ENCODE results near the gene PPP2R5C. TPM values are rescaled to one million over a fixed set of nuclear protein-coding genes. Genes with fewer than 3 reads are reported as not detected.
A peak's percentile ranks its signal among the peaks of the same experiment; 100 is the strongest.

PPP2R5C gene
- total and polyA plus RNA-seq, 2 donors = 144 to 175 TPM

GRCh38 chr14:101934601-101935150 lies 173.2 kb downstream of the PPP2R5C start:
- H3K27ac ChIP-seq (ENCODE audit: low read depth in 1 of 2, low read length in 1 of 2) = no peak overlapping the region
- no peaks in the 10 kb centered on the region for H3K36me3 ChIP-seq (ENCODE audit: control insufficient read depth in 2 of 2, insufficient read depth in 2 of 2, low read length in 1 of 2)
- WGBS = 95% methylated on average over 14 of the region's 14 CpGs
- no peak for DNase-seq (ENCODE audit: low read depth in 6 of 9, low spot score in 9 of 9)
- peaks cover 0 to 10% of the 10 kb centered on the region in 2 donors for H3K27me3 ChIP-seq (ENCODE audit: control insufficient read depth in 2 of 2, insufficient read depth in 1 of 2, low read length in 1 of 2)
- H3K9me3 ChIP-seq (ENCODE audit: control insufficient read depth in 2 of 2, insufficient read depth in 1 of 2, low read length in 1 of 2) = no peaks in the 10 kb centered on the region
- H3K4me1 ChIP-seq (ENCODE audit: control insufficient read depth in 2 of 2, insufficient read depth in 2 of 2, low read length in 2 of 2) = no peaks in the 10 kb centered on the region
- no peak overlapping the region for H3K4me3 ChIP-seq (ENCODE audit: low read length in 2 of 2)

GRCh38 chr14:101937926-101938767 lies 176.6 kb downstream of the PPP2R5C start:
- 70% methylated on average over 13 of the region's 13 CpGs for WGBS
- Histone ChIP-seq H3K4me3 (ENCODE audit: low read length in 2 of 2) (no peak overlapping the region), H3K4me1 (ENCODE audit: control insufficient read depth in 2 of 2, insufficient read depth in 2 of 2, low read length in 2 of 2) (no peaks in the 10 kb centered on the region), H3K27ac (ENCODE audit: low read depth in 1 of 2, low read length in 1 of 2) (no peak overlapping the region), H3K27me3 (ENCODE audit: control insufficient read depth in 2 of 2, insufficient read depth in 1 of 2, low read length in 1 of 2) (peaks cover 3 to 17% of the 10 kb centered on the region in 2 donors), H3K9me3 (ENCODE audit: control insufficient read depth in 2 of 2, insufficient read depth in 1 of 2, low read length in 1 of 2) (no peaks in the 10 kb centered on the region), H3K36me3 (ENCODE audit: control insufficient read depth in 2 of 2, insufficient read depth in 2 of 2, low read length in 1 of 2) (no peaks in the 10 kb centered on the region)
- DNase-seq (ENCODE audit: low read depth in 6 of 9, low spot score in 9 of 9) = no peak

GRCh38 chr14:101939646-101940170 lies 178.2 kb downstream of the PPP2R5C start:
- no peak overlapping the region for H3K27ac ChIP-seq (ENCODE audit: low read depth in 1 of 2, low read length in 1 of 2)
- 84% methylated on average over 5 of the region's 5 CpGs for WGBS
- H3K36me3 ChIP-seq (ENCODE audit: control insufficient read depth in 2 of 2, insufficient read depth in 2 of 2, low read length in 1 of 2) = no peaks in the 10 kb centered on the region
- H3K27me3 ChIP-seq (ENCODE audit: control insufficient read depth in 2 of 2, insufficient read depth in 1 of 2, low read length in 1 of 2) = peaks cover 3 to 28% of the 10 kb centered on the region in 2 donors
- no peak for DNase-seq (ENCODE audit: low read depth in 6 of 9, low spot score in 9 of 9)
- no peak overlapping the region for H3K4me3 ChIP-seq (ENCODE audit: low read length in 2 of 2)
- H3K9me3 ChIP-seq (ENCODE audit: control insufficient read depth in 2 of 2, insufficient read depth in 1 of 2, low read length in 1 of 2) = no peaks in the 10 kb centered on the region
- no peaks in the 10 kb centered on the region for H3K4me1 ChIP-seq (ENCODE audit: control insufficient read depth in 2 of 2, insufficient read depth in 2 of 2, low read length in 2 of 2)

GRCh38 chr14:101944451-101944850 lies 182.9 kb downstream of the PPP2R5C start:
- Histone ChIP-seq H3K27me3 (ENCODE audit: control insufficient read depth in 2 of 2, insufficient read depth in 1 of 2, low read length in 1 of 2) (peaks cover 3 to 40% of the 10 kb centered on the region in 2 donors), H3K9me3 (ENCODE audit: control insufficient read depth in 2 of 2, insufficient read depth in 1 of 2, low read length in 1 of 2) (peaks cover 0 to 4% of the 10 kb centered on the region in 2 donors), H3K4me1 (ENCODE audit: control insufficient read depth in 2 of 2, insufficient read depth in 2 of 2, low read length in 2 of 2) (peaks cover 11 to 16% of the 10 kb centered on the region in 2 donors), H3K27ac (ENCODE audit: low read depth in 1 of 2, low read length in 1 of 2) (no peak overlapping the region), H3K36me3 (ENCODE audit: control insufficient read depth in 2 of 2, insufficient read depth in 2 of 2, low read length in 1 of 2) (no peaks in the 10 kb centered on the region), H3K4me3 (ENCODE audit: low read length in 2 of 2) (no peak overlapping the region)
- WGBS = 79% methylated on average over 5 of the region's 5 CpGs
- no peak for DNase-seq (ENCODE audit: low read depth in 6 of 9, low spot score in 9 of 9)

- H3K4me1 ChIP-seq (ENCODE audit: control insufficient read depth in 2 of 2, insufficient read depth in 2 of 2, low read length in 2 of 2) = peaks cover 11 to 16% of the 10 kb centered on the region in 2 donors
- no peak for DNase-seq (ENCODE audit: low read depth in 6 of 9, low spot score in 9 of 9)
- H3K9me3 ChIP-seq (ENCODE audit: control insufficient read depth in 2 of 2, insufficient read depth in 1 of 2, low read length in 1 of 2) = peaks cover 0 to 4% of the 10 kb centered on the region in 2 donors
- no peak overlapping the region for H3K27ac ChIP-seq (ENCODE audit: low read depth in 1 of 2, low read length in 1 of 2)
- 23% methylated on average over 5 of the region's 5 CpGs for WGBS
- H3K4me3 ChIP-seq (ENCODE audit: low read length in 2 of 2) = no peak overlapping the region
- H3K36me3 ChIP-seq (ENCODE audit: control insufficient read depth in 2 of 2, insufficient read depth in 2 of 2, low read length in 1 of 2) = no peaks in the 10 kb centered on the region
- peaks cover 3 to 40% of the 10 kb centered on the region in 2 donors for H3K27me3 ChIP-seq (ENCODE audit: control insufficient read depth in 2 of 2, insufficient read depth in 1 of 2, low read length in 1 of 2)
Observed at GRCh38 chr14:101945171-101945570, 183.7 kb downstream of the PPP2R5C start.

- peaks cover 11 to 16% of the 10 kb centered on the region in 2 donors for H3K4me1 ChIP-seq (ENCODE audit: control insufficient read depth in 2 of 2, insufficient read depth in 2 of 2, low read length in 2 of 2)
- H3K36me3 ChIP-seq (ENCODE audit: control insufficient read depth in 2 of 2, insufficient read depth in 2 of 2, low read length in 1 of 2) = no peaks in the 10 kb centered on the region
- H3K27me3 ChIP-seq (ENCODE audit: control insufficient read depth in 2 of 2, insufficient read depth in 1 of 2, low read length in 1 of 2) = peaks cover 2 to 37% of the 10 kb centered on the region in 2 donors
- 10% methylated on average over 8 of the region's 8 CpGs for WGBS
- H3K4me3 ChIP-seq (ENCODE audit: low read length in 2 of 2) = peak overlapping the region; percentile 71 to 89
- peak overlapping the region; percentile 87 to 91 for H3K27ac ChIP-seq (ENCODE audit: low read depth in 1 of 2, low read length in 1 of 2)
- peaks cover 0 to 4% of the 10 kb centered on the region in 2 donors for H3K9me3 ChIP-seq (ENCODE audit: control insufficient read depth in 2 of 2, insufficient read depth in 1 of 2, low read length in 1 of 2)
- no peak for DNase-seq (ENCODE audit: low read depth in 6 of 9, low spot score in 9 of 9)
Observed at GRCh38 chr14:101947577-101947903, 186.0 kb downstream of the PPP2R5C start.

- H3K9me3 ChIP-seq (ENCODE audit: control insufficient read depth in 2 of 2, insufficient read depth in 1 of 2, low read length in 1 of 2) = peaks cover 0 to 4% of the 10 kb centered on the region in 2 donors
- peak overlapping the region; percentile 71 to 89 for H3K4me3 ChIP-seq (ENCODE audit: low read length in 2 of 2)
- under 1% methylated on average over 53 of the region's 53 CpGs for WGBS
- H3K27ac ChIP-seq (ENCODE audit: low read depth in 1 of 2, low read length in 1 of 2) = peak overlapping the region; percentile 91 to 94
- H3K27me3 ChIP-seq (ENCODE audit: control insufficient read depth in 2 of 2, insufficient read depth in 1 of 2, low read length in 1 of 2) = peaks cover 0 to 35% of the 10 kb centered on the region in 2 donors
- DNase-seq (ENCODE audit: low read depth in 6 of 9, low spot score in 9 of 9) = peak; percentile 99 to 100 (median 100)
- H3K4me1 ChIP-seq (ENCODE audit: control insufficient read depth in 2 of 2, insufficient read depth in 2 of 2, low read length in 2 of 2) = peaks cover 11 to 16% of the 10 kb centered on the region in 2 donors
- H3K36me3 ChIP-seq (ENCODE audit: control insufficient read depth in 2 of 2, insufficient read depth in 2 of 2, low read length in 1 of 2) = no peaks in the 10 kb centered on the region
Observed at GRCh38 chr14:101947904-101948665, 186.6 kb downstream of the PPP2R5C start.

GRCh38 chr14:101948666-101949216 lies 187.2 kb downstream of the PPP2R5C start:
- peak overlapping the region; percentile 71 to 89 for H3K4me3 ChIP-seq (ENCODE audit: low read length in 2 of 2)
- peaks cover 0 to 29% of the 10 kb centered on the region in 2 donors for H3K27me3 ChIP-seq (ENCODE audit: control insufficient read depth in 2 of 2, insufficient read depth in 1 of 2, low read length in 1 of 2)
- DNase-seq (ENCODE audit: low read depth in 6 of 9, low spot score in 9 of 9) = no peak
- H3K27ac ChIP-seq (ENCODE audit: low read depth in 1 of 2, low read length in 1 of 2) = peak overlapping the region; percentile 91 to 94
- H3K36me3 ChIP-seq (ENCODE audit: control insufficient read depth in 2 of 2, insufficient read depth in 2 of 2, low read length in 1 of 2) = no peaks in the 10 kb centered on the region
- H3K4me1 ChIP-seq (ENCODE audit: control insufficient read depth in 2 of 2, insufficient read depth in 2 of 2, low read length in 2 of 2) = peaks cover 11 to 16% of the 10 kb centered on the region in 2 donors
- 10% methylated on average over 29 of the region's 29 CpGs for WGBS
- H3K9me3 ChIP-seq (ENCODE audit: control insufficient read depth in 2 of 2, insufficient read depth in 1 of 2, low read length in 1 of 2) = peaks cover 0 to 4% of the 10 kb centered on the region in 2 donors
